IPS-NIHi11 (cell line): Measurements from ENCODE around the gene MYRIP.

ENCODE experiments used
- DNase-seq: peaks from one replicate; pipeline ENCODE4 v3.0.0; 2012; ENCODE audit warnings: mixed read lengths, low spot score

The MYRIP gene

DNA sequence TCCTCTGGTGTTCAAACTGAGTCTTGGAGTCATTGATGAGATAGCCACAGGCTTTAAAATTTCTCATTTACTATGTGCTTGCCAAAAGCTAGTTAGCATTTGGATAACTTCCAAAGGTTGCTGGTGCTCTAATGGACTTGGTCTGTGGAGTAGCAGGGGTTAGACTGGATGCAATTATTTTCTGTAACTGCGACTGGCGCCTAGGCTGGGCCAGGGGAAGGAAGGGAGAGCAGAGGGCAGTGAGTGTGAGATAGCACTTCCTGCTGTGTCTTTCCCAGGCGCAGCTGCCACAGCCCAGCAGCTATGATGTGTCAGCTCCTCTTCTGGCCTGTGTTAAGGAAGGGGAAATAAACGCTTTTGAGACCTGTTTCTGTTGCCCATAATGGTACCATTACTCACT lies 98.6 kb downstream of the MYRIP start:
- DNase-seq, result no peak

DNA sequence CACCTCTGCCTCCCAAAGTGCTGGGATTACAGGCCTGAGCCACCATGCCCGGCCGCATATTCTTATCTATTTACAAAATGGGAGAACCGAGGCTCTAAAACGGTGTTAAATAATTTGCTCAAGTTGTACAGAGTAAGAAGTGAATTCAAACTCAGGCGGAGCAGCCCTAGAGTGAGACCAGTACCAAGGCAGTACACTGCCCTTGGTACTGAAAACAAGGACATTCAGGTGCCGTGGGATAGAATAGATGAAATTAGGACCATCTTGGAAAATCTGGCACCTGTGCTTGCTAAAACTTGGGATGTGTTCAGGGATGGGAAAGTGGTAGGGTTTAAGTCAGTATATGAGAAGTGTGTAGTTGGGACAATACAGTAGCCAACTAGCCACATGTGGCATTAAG lies 100.7 kb downstream of the MYRIP start:
- DNase-seq, result no peak

DNA sequence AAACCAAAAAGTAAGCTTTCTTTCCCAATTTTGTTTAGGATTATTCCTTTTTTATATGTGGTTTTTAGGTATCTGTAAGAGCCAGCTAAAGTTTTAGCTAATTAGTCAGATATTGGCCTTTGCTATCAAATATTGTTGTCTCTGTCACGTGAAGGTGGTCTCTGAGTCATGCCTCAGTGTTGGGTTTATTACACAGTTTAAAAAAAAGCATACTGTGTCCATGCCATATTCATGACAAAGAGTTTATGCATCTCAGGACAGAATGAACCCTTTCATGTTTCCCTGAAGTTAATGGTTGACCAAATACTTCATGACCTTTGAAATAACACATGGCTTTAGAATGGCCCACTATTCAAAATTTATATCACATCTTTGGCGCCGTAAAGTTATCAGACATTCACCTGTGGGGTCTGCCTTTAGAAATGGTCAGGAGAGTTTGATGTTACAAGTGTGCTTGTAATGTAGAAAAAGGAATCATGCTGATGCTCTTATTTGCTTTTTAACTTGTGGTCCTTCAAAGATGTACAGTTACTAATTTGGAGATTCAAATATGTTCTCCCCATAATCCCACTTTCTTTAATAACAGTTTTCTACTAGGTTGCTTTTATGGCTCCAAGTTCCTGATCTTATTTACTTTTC lies 101.5 kb downstream of the MYRIP start:
- no peak for DNase-seq

DNA sequence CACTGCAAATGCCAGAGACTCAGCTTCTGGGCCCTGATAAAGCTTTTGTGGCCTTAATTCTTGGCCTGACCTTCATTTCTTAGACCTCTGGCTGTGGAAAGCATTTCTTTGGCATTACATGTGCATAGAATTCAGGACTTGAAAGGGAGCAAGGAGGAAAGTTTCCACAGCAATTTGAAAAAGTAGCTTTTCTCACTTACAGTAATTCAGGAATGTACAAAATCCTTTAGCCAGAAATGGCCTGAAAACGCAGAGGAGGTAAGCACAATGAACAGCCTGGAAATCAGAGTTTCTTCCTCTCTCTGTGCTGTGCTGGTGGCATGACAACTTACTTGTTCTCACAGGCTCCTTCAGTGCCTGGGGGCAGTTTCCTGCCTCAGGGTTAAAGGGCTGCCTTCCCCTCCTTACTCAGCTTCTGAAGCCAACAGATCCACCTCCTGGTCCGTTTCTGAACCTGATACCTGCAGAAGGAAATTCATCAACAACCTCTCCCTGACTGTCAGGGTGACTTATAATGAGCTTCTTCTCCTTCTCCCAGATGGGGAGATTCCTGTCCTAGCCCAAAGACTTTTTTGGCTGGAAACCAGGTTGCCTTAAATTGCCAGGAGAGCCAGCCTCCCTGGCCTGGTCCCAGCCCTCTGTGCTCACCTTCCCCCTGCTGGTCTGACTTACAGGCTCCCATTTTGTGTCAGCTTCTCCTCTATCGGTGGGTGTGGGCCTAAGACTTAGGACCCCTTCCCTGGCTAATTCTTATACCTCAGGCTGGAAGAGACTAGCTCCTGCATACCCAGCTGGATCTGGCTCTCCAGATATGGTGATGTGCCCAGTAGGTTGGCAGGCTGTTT lies 102.3 kb downstream of the MYRIP start:
- DNase-seq, result peak; percentile 31

DNA sequence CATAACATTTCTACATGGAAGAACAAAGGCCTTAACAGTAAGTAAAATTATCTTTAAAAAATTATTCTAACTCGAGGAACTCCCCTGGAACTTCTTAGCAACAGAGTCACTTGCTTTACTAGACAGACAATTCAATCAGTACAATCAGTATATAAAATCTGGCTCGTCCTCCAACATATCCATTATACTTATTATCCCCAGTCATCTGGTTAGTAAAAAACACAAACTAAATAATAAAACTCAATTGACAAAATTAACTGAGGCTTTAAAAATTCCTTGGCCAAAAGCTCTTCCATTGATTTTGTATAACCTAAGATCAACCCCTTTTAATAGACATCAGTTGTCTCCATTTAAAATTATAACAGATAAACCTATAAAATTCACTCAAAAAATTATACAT lies 105.6 kb downstream of the MYRIP start:
- no peak for DNase-seq

DNA sequence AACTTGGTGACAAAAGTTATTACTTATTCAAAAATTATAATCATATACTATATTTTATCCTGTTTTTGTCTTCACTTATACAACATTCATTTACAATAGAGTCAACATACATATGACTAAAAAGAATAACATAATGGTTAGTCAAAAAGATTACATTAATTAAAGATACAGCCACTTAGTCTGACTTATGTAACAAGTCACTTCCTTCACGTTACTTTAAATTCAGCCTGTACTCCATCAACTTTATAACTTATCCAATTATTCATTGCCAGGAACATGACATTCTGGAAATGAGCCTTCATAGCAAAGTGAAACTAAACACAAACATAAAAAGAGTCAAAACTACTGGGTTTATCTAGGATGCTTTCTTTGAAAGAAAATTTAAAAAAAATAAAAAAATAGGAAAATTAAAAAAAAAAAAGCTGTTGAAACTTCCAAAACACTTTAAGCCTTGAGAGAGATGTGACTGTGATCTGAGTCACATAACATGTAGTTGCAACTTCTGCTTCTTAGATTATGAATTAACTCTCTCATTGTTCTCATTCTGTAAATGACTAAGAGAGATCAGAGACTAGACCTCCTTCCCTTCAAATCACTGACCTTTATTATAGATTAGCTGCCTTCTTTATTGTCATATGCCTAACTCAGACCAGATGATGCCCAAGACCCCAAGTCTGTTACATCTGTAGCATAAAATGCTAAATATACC lies 107.8 kb downstream of the MYRIP start:
- no peak for DNase-seq

DNA sequence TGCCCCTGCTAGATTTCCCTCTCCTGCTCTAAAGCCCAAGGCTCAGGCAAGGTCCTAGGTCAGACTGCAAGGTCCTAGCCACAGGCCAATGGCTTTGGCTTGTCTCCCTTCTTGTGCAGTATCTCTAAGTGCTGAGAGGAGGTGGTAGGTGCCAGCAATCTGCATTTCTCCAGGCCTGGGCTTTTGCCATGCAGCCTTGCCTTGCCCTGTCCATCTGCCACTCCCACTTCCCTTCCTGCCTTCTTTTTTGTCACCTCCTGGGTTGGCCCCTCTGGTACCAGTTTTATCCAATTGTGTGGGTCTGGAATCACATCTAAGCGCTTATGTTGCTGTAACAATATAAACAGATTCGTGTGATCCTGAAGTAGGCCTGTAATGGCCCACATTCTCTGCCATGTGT lies 109.9 kb downstream of the MYRIP start:
- DNase-seq, result no peak

DNA sequence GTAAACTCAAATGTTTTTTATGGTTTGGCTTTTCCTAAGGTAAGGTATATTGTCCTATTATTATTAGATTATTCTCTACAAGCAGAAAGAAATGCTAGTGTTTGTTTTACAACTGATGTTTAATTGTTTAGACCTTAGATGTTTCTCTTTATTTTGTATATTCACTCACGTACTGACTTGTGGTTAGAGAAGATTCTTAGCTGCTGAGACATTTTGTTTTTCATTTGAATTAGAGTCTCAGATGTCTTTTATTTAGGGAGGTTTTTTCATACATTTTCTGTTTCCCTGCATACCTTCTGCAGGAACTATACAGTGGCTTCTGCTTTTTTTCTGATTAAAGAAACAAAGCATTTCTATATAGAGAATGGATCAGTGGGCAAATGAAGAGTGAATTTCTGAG lies 110.9 kb downstream of the MYRIP start:
- DNase-seq, result no peak

DNA sequence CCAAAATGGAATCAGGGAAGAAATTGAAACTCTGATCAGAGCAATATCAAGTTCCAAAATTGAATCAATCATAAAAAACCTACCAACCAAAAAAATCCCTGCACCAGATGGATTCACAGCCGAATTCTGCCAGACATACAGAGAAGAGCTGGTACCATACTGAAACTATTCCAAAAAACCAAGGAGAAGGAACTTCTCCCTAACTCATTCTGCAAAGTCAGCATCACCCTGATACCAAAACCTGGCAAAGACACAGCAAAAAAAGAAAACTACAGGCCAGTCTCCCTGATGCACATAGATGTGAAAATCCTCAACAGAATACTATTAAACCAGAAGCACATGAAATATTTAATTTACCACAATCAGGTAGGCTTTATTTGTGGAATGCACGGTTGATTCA lies 118.1 kb downstream of the MYRIP start:
- DNase-seq, result no peak

DNA sequence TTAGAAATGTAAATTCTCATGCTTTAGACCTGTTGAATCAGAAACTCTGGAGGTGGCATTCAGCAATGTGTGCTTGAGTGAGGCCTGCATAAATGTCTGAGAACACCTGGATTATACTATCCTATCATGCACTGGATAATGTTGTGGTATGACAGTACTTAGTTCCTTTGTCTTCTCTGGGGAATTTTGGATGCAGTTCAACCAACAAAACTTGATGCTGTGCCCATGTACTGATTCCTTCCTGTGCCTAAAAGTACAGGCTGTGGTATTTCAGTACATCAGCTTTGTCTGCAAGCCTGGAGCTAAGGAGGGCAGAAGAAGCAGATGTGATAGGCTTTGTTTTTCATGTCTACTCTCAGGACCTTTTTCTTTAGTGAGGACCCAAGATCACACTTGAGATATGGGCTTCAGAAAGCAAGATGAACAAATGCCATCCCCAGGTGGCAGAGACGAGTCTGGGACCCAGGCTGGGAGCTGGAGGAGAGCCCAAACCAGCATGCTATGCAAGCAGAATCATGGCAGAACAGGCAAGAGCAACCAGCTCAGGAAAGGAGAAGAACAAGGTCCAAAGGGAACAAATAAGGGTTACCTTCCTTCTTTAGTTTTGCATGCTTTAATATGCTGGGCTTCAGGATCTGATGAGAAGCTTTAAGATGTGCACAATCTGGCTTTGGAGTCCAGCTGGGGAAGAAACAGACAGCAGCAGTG lies 124.7 kb downstream of the MYRIP start:
- DNase-seq, result no peak

DNA sequence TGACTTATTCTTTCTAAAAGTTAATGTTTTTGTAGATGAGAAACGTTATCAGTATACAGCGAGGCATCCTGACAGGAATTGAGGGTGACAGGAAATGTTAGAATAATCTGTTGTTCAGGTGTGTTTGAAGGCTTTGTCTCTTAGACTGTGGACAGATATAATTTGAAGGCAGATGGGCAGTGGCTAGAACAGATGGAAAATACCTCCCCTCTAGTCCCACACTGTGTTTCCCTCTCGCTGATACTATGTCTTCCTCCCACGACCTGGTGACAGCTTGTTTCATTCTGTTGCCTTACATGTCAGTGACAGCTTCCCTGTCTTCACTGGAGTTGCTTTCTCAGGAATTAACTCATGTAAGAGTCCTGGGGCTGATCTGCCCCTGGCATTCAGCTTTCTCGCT lies 125.3 kb downstream of the MYRIP start:
- no peak for DNase-seq

DNA sequence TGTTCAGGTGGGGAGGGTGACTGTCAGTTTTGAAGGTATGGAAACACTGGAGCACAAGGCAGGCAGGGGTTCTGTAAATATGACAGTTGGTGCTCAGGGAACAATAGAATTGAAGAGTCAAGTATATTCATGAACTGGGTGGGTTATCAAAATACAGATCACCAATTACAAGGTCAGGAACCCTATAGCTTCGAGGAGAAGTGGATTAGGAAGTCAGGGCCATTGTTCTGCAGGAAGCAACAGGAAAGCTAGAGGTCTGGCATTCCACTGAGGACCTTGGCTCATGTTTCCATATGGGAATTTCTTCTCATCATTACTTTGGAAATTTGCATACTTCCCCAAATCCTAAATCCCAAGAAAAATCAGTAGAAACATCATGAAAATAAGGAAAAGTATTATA lies 125.9 kb downstream of the MYRIP start:
- no peak for DNase-seq

DNA sequence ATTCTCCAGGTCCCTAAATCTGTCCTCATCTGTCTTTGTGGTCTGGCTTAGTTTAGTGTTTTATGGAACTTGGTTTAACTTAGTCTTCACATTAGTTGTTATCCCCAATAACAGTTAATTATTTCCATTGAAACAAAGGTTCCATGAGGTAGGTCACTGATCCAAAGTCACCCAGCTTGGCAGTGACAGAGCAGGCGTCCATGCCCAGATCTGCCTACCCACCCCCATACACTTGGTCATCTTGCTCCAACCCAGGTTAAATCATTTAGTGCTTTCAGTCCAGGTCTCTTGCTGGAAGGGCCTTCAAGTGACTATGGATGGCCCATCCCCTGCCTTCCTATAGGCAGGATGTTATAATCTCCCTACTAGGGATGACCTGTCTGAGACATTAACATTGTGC lies 127.4 kb downstream of the MYRIP start:
- DNase-seq, result no peak

DNA sequence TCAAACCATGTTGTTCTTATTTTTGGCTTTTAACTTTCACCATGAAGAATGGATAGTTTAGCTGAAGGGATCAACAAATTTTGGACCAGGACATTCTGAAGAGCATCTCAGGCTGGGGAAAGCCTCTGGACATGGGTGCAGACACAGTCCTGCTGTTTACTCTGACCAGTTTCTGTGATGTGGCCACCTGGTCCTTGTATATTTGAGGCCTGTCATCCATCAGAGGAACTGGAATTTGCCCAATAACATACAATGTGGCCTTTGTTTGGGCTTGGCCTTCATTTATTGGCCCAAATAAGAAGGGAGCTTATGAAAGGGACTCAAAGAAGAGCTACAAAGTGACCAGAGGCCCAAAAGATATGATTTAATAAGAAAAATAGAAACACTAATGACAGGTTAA lies 127.9 kb downstream of the MYRIP start:
- no peak for DNase-seq

DNA sequence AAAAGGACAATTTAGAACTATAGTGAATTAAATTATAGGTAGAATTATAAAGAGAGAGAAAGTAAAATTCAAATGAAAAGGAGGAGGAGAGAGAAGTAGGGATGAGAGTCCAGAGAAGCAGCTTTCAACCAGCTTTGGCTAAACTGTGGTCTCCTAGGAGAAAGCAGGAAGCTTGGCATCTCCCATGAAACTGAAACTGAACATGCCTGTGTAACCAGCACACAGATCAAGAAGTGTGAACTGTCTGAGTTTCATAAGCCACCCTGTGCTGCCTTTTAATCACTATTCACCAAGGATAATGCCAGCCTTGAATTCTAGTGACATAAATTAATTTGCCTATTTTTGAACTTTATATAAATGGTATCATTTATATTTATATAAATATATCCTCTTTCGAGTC lies 128.5 kb downstream of the MYRIP start:
- no peak for DNase-seq

DNA sequence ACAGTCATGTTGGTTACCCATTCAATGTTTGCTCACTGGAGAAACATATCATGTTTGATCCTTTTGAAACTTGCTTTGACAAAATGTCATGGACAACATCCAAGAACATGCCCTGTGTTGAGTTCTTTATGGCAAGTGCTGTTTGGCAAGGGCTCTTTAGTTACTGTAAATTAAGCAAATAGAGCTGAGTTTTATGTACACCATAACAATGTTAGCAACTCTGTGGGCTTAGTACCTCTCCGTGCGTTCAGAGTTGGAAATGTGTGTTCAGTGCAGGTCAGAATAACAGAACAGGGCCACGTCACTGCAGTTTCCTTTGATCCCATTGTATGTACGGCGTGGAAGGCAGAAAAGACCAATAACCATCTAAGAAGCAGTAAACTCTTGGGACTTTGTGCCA lies 132.5 kb downstream of the MYRIP start:
- DNase-seq, result no peak

DNA sequence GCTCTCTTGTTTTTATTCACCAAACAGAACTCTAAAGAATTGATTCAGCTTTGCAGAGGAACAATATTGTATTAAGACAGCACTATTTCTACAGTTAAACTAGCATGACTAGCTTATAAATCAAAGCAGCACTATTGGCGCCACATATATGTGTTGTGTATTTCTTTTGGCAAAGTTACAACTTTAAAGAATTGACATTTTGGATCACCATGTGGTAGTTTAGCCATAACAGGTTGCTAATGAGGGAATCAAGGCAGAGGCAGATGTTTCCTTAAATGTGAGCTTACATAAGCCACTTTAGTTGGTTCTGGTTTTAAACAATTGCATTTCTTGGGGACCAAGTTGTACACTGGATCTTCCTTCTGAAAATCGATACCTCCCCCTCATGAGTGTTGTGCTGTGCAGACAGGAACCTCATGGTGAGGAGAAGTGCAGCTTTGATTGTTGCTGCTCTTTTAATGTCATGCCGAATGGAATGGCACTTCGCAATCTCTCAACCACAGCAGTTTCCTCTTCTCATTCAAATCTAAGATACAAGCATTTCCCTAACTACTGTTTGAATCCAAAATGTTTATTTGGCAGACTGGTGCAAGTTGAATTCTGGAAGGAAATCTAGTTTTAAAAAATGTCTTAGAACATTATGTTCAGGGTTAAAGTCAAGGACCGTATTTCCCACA lies 151.2 kb downstream of the MYRIP start:
- no peak for DNase-seq

DNA sequence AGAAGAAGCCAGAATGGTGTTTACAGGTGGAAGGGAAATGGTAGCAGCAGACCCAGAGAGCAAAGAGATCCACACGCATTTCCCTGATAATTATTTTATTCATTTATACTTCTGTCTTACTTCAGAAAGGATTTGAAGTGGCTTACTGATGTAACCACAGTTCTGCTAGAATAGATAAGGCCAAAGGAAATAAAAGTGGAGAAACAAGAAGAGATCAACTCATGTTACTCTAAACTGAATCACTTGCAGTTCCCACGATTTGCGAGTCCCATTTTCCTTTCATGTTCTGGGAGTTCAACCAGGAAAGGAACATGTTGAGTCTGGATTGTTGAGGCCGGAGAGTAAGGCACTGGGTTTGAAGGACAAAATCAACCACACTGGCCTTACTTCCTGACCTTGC lies 151.8 kb downstream of the MYRIP start:
- no peak for DNase-seq

DNA sequence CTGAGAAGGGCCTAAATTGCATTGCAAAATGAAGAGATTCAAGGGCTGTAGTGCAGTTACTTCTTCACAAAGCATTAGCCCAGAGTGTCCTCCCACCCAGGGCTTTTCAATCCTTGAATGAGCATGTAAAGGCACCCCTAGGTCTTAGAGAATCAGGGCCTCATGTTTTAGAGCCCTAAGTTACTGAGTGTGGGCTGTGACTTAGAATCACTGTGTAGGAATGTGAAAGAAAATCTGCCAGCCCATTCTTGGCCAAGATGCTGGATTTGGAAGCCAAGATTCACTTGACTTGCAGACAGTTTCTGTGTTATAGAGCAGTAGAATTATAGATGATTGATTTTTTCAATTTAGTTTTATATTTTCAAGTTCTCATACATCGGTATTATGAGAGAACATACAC lies 153.2 kb downstream of the MYRIP start:
- no peak for DNase-seq

DNA sequence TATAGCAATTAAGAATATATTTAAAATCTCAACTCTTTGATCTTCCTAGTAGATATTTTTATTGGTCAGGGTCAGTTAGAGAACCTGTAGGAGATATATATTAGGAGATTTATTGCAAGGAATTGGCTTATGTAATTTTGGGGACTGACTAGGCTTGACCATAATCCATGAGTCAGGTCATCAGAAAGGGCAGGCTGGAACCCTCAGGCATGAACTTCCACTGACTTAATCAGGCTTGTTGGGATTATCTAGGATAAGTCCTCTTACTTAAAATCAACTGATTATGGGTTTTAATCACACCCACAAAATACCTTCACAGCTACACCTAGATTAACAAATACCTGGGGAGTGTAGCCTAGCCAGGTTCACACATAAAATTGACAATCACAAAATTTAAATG lies 156.1 kb downstream of the MYRIP start:
- DNase-seq, result no peak

DNA sequence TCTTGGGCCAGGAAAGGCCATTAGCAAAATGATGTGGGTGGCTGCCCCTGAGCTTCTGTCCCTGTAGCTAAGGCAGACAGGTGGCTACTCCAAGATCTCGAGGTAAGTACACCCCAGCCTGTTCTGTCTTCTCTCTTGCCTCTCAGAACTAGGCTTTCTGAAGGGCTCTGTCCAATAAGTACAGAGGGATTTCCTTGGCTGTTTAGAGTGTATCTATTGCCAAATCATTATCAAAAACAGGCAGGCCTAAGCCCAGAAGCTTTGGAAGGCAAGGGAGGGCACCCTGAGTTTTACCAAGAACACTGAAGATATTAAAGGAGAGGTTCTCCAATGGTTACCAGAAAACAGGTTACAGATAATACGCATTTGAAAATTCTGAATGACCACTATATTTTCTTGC lies 156.6 kb downstream of the MYRIP start:
- DNase-seq, result no peak

DNA sequence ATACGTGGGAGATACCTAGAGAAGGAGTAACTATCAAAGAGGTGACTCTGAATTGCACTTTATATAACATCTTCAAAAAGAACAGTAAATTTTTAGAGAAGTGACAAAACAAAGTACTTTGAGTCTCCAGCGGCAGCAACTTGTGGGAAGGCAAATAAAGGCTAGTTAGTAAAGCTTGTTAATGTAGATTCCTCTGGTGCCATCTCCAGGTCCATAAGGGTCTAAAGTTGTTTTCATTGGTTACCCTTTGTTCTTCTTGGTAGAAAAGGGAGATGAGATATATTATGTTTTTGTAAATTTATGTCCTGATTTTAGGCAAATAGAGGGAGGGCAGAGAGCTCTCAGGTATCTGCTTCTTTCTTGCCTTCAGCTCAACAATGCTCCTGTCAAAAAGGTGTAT lies 161.6 kb downstream of the MYRIP start:
- DNase-seq, result no peak
